SK-N-SH (cell line): ENCODE measurements around the gene VEGFA. TPM values are rescaled to one million over a fixed set of nuclear protein-coding genes. Genes with fewer than 3 reads are reported as not detected.

Source experiments
- CTCF ChIA-PET: fragments of 300-600, 350-600 bp; formaldehyde crosslinking; extraction: SDS; loops from one replicate; lab custom pipeline; 2021; lab: Yijun Ruan, JAX
- POLR2A ChIA-PET: fragments of 350-600 bp; sonication (Branson Sonifier 250); formaldehyde crosslinking; extraction: SDS; loops from one replicate; lab custom pipeline; 2020; ENCODE audit warnings: antibody characterized with exemption, inconsistent platforms; lab: Yijun Ruan, JAX
- DNase-seq: peaks from one replicate; pipeline ENCODE4 v3.0.0; 2012
- H2AFZ ChIP-seq: fragments of 200-600 bp; sonication (generic); 2 replicates; pipeline ENCODE4 v1.8.1; 2016; ENCODE audit warnings: antibody characterized with exemption, mild to moderate bottlenecking, low read depth
- H3F3A ChIP-seq: fragments of 200-600 bp; sonication (generic); replicated peaks from 2 replicates; pipeline ENCODE3; 2016; ENCODE audit warnings: antibody characterized with exemption, mild to moderate bottlenecking; ENCODE audit not compliant: insufficient read depth
- H3K27ac ChIP-seq, 2 experiments: fragments of 200-500 bp in 1 of 2; fragments of 200-600 bp in 1 of 2; sonication (Bioruptor generic) in 1 of 2; sonication (generic), shearing (Covaris generic) in 1 of 2; 2 replicates each; pipeline versions ENCODE4 v1.5.1 to v1.6.1; 2014 to 2016; ENCODE audit warnings: low read depth in 2 of 2, inconsistent platforms in 1 of 2, low read length in 1 of 2, mild to moderate bottlenecking in 1 of 2, mixed read lengths in 1 of 2
- H3K27me3 ChIP-seq: fragments of 200-600 bp; sonication (generic), shearing (Covaris generic); 2 replicates; pipeline ENCODE4 v1.6.1; 2016; ENCODE audit warnings: mixed run types; ENCODE audit not compliant: insufficient read depth
- H3K36me3 ChIP-seq, 2 experiments: fragments of 200-500 bp in 1 of 2; fragments of 200-600 bp in 1 of 2; sonication (Bioruptor generic) in 1 of 2; sonication (generic) in 1 of 2; replicated peaks in 1 of 2; 2 replicates each; pipeline versions ENCODE3 to v1.5.1; 2014 to 2016; ENCODE audit warnings: low read length in 1 of 2, mild to moderate bottlenecking in 1 of 2; ENCODE audit not compliant: insufficient read depth in 2 of 2, control insufficient read depth in 1 of 2
- H3K4me1 ChIP-seq, 2 experiments: fragments of 200-500 bp in 1 of 2; fragments of 200-600 bp in 1 of 2; sonication (Bioruptor generic) in 1 of 2; sonication (generic), shearing (Covaris generic) in 1 of 2; 2 replicates each; pipeline versions ENCODE4 v1.5.1 to v1.6.1; 2014 to 2016; ENCODE audit warnings: low read depth in 1 of 2, low read length in 1 of 2, mixed run types in 1 of 2; ENCODE audit not compliant: insufficient read depth in 2 of 2, control insufficient read depth in 1 of 2
- H3K4me2 ChIP-seq: fragments of 200-600 bp; sonication (generic), shearing (Covaris generic); 2 replicates; pipeline ENCODE4 v1.6.1; 2017; ENCODE audit warnings: mixed run types
- H3K4me3 ChIP-seq, 2 experiments: fragments of 200-500 bp in 1 of 2; fragments of 200-600 bp in 1 of 2; sonication (Bioruptor generic) in 1 of 2; sonication (generic), shearing (Covaris generic) in 1 of 2; 2 replicates each; pipeline versions ENCODE4 v1.5.1 to v1.8.1; 2014 to 2016; ENCODE audit warnings: low read depth in 2 of 2, inconsistent platforms in 1 of 2, low read length in 1 of 2, mild to moderate bottlenecking in 1 of 2, mixed read lengths in 1 of 2, moderate library complexity in 1 of 2
- H3K79me2 ChIP-seq: fragments of 200-600 bp; sonication (generic); 2 replicates; pipeline ENCODE4 v1.8.1; 2017; ENCODE audit warnings: mild to moderate bottlenecking; ENCODE audit not compliant: insufficient read depth
- H3K9ac ChIP-seq: fragments of 200-600 bp; sonication (generic); 2 replicates; pipeline ENCODE4 v1.6.1; 2017; ENCODE audit warnings: mixed run types
- H3K9me2 ChIP-seq: fragments of 200-600 bp; sonication (generic); 2 replicates; pipeline ENCODE4 v1.6.1; 2017; ENCODE audit warnings: mixed run types
- H3K9me3 ChIP-seq: fragments of 200-600 bp; sonication (generic); 2 replicates; pipeline ENCODE4 v1.6.1; 2017; ENCODE audit warnings: mixed run types, mild to moderate bottlenecking, moderate library complexity
- H4K20me1 ChIP-seq: fragments of 200-600 bp; sonication (generic); 2 replicates; pipeline ENCODE4 v1.6.1; 2017; ENCODE audit warnings: mild to moderate bottlenecking, mixed run types; ENCODE audit not compliant: insufficient read depth
- CTCF ChIP-seq: fragments of 200-600 bp; sonication (generic); IDR thresholded peaks from 2 replicates; pipeline ENCODE4 v1.6.1; 2017; ENCODE audit warnings: antibody characterized with exemption, mild to moderate bottlenecking, moderate library complexity
- FOSL2 ChIP-seq: IDR thresholded peaks from 2 replicates; pipeline ENCODE4 v1.4.0; 2012; ENCODE audit warnings: low read depth, mild to moderate bottlenecking, moderate library complexity, borderline replicate concordance
- GATA2 ChIP-seq: sonication (generic); formaldehyde crosslinking; IDR thresholded peaks from 2 replicates; pipeline ENCODE4 v1.5.0; 2020; ENCODE audit warnings: mild to moderate bottlenecking, missing genetic modification reagents
- JUND ChIP-seq: IDR thresholded peaks from 2 replicates; pipeline ENCODE4 v1.4.0; 2012
- PBX3 ChIP-seq: IDR thresholded peaks from 2 replicates; pipeline ENCODE4; 2012
- TAF1 ChIP-seq: IDR thresholded peaks from 2 replicates; pipeline ENCODE4 v1.6.1; 2012; ENCODE audit warnings: low read depth, mild to moderate bottlenecking, low read length, moderate library complexity, borderline replicate concordance
- WGBS: methylation state at CpG from one replicate; pipeline ENCODE4 v1.1.6; 2017; ENCODE audit warnings: low lambda C conversion rate; 5-methylcytosine and 5-hydroxymethylcytosine counted together
- polyA plus RNA-seq, 3 experiments: library from polyadenylated mRNA; depleted of rRNA; stranded (reverse); fragments of >200 nt; gene quantifications; 2 replicates each; pipeline ENCODE4 v1.2.3, GENCODE V29; 2012

Gene VEGFA
- polyA plus RNA-seq, 1 of the 3 experiments (the other 2 are of a cell fraction): 81.0 TPM

GRCh38 chr6:43766500-43766853, 3.5 kb upstream of the VEGFA start:
- ChIA-PET CTCF (interaction anchor here (1.0 to 2.2 kb wide), 3 partner anchors 99 to 312 kb away, joined by 3 to 7 read pairs (median 4); no protein-coding TSS in a partner anchor), POLR2A (no interaction called here)
- H3K27me3 ChIP-seq: peaks cover under 1% of the 10 kb centered on the region; the same call in 1 of the 2 replicates

DNA sequence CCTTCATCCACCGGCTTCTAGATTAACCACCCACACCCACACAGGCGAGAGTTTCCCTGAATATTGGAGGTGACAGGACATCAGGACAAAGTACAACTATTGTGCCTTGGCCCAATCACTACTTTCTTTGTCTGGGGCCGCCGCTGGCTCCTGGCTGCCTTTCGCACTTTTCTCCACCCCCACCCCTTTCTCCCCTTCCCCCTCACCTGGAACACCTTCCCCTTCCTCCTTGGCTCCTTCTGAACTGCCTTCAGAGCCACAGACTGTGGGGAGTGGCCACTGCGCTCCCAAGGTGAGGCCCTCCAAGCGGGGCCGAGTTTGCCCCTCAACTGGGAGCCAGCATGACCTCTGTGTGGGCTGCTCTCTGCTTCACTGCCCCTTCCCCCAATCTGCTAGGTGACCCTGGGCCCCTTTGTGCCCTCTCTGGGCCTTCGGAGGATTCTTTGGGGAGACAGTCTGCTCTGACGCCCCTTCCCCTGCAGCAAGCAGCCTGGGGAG, 3.0 kb upstream of the VEGFA start:
- 0 out of 2 replicates have a peak, but pooled peaks cover 2% of the 10 kb centered on the region for H4K20me1 ChIP-seq
- 92% methylated on average over 10 of the region's 10 CpGs for WGBS
- H3K4me3 ChIP-seq: no peak overlapping the region
- H2AFZ ChIP-seq: no peak overlapping the region
- H3F3A ChIP-seq: no peaks in the 10 kb centered on the region
- no peaks in the 10 kb centered on the region for H3K36me3 ChIP-seq
- H3K4me2 ChIP-seq: no peak overlapping the region
- H3K27ac ChIP-seq: peak overlapping the region in 1 of 2 experiments; percentile 5; a peak in 1 of 4 replicates
- ChIA-PET POLR2A (no interaction called here), CTCF (interaction anchor here (3.4 to 8.9 kb wide), 7 partner anchors 14 to 311 kb away, joined by 22 to 212 read pairs (median 45); no protein-coding TSS in a partner anchor)
- peaks cover 18% of the 10 kb centered on the region for H3K79me2 ChIP-seq
- no peak for DNase-seq
- peaks cover 8 to 41% of the 10 kb centered on the region in 2 experiments; a peak in 2 of 4 replicates for H3K4me1 ChIP-seq
- H3K9me2 ChIP-seq: no peaks in the 10 kb centered on the region
- H3K9me3 ChIP-seq: no peaks in the 10 kb centered on the region
- H3K9ac ChIP-seq: no peak overlapping the region
- TF ChIP-seq FOSL2: no peak
- no peak for TF ChIP-seq PBX3
- TF ChIP-seq GATA2 (CRISPR knock-in tag): no peak
- no peaks in the 10 kb centered on the region for H3K27me3 ChIP-seq

More at GRCh38 chr6:43766500-43766853, 3.5 kb upstream of the VEGFA start:
- H2AFZ ChIP-seq: no peak overlapping the region
- DNase-seq: no peak
- peaks cover 8 to 45% of the 10 kb centered on the region in 2 experiments; a peak in 2 of 4 replicates for H3K4me1 ChIP-seq
- no peak overlapping the region for H3K4me3 ChIP-seq
- WGBS: 54% methylated on average over 1 of the region's 1 CpG
- TF ChIP-seq JUND: no peak
- no peak for TF ChIP-seq TAF1
- no peak for TF ChIP-seq CTCF
- no peak overlapping the region; a peak in 1 of 4 replicates for H3K27ac ChIP-seq
- H3K4me2 ChIP-seq: no peak overlapping the region
- H3K36me3 ChIP-seq: no peaks in the 10 kb centered on the region
- no peaks in the 10 kb centered on the region for H3F3A ChIP-seq
- H3K79me2 ChIP-seq: peaks cover 14% of the 10 kb centered on the region
- H3K9ac ChIP-seq: no peak overlapping the region
- no peaks in the 10 kb centered on the region for H3K9me2 ChIP-seq
- no peaks in the 10 kb centered on the region for H3K9me3 ChIP-seq
- H4K20me1 ChIP-seq: 0 out of 2 replicates have a peak, but pooled peaks cover 2% of the 10 kb centered on the region
